ENCODE measurements around the gene CORO1C. TPM values are rescaled to one million over a fixed set of nuclear protein-coding genes. Genes with fewer than 3 reads are reported as not detected.
A peak's percentile ranks its signal among the peaks of the same experiment; 100 is the strongest.

The CORO1C gene
- total and polyA plus RNA-seq, 9 of the 15 experiments (the other 6 are each of a cell fraction or from before 2014, with no cell fraction given): 55.2 to 280 (median 150) TPM

DNA sequence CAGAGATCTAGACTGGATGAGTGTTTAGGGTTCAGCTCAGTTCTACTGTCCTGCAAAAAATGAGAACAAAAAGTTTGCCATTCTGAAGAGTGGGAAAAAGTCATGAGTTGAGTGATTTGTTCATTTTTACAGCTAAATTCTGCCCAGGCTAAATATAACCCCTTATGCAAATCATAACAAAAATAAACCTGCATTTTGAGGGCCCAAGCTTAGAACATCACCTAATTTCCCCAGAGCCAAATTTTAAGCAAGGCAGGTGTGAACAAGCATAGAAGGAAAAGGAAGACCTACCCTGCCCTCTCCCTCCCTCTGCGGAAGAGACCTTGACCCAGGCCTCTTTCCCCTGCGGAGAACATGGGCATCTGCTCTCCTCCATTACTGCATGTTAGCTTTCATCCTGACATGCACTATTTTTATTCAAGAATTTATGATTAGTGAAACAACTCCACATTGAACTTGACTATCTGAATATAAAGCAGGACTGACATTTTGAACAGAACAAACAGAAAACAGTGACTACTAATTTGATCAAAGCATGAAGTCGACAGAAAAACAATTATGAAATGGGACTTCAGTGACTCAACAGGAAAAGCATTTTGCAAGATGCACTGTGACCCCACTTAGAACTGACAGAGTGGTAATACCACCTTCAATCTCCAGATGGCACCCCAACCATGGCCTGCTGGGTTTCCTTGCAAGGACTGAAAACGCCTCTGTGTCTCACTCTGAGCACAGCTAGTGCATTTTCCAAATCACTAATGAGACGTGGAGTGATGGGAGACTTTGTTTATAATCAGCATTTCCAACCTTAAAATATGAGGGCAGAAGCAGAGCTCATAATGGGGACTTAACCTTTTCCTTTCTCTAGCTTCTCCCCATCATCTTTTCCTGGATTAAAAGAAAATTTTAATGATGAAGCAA is 66.7 kb downstream of the CORO1C start (continued):
- TF ChIP-seq PYGO2 (tag; IDR thresholded peaks at IDR 0.05) (no peak), THAP7 (CRISPR knock-in tag; IDR thresholded peaks at IDR 0.05) (no peak), SMAD2 (IDR thresholded peaks at IDR 0.05; ENCODE audit: low read depth, low read length) (no peak), MECOM (CRISPR knock-in tag; IDR thresholded peaks at IDR 0.05) (no peak), JUN (IDR thresholded peaks at IDR 0.05; ENCODE audit: borderline replicate concordance, low read depth, low read length) (0 out of 2 replicates have a peak, but pooled peaks have one; percentile 60), JUN (CRISPR knock-in tag; IDR thresholded peaks at IDR 0.05; ENCODE audit: borderline replicate concordance) (no peak), ZNF280B (CRISPR knock-in tag; IDR thresholded peaks at IDR 0.05) (no peak), E2F5 (CRISPR knock-in tag; IDR thresholded peaks at IDR 0.05) (no peak), ZNF318 (IDR thresholded peaks at IDR 0.05; ENCODE audit: borderline replicate concordance in 1 of 2, low read depth in 1 of 2) (no peak)
- TF ChIP-seq, protein P1, sequence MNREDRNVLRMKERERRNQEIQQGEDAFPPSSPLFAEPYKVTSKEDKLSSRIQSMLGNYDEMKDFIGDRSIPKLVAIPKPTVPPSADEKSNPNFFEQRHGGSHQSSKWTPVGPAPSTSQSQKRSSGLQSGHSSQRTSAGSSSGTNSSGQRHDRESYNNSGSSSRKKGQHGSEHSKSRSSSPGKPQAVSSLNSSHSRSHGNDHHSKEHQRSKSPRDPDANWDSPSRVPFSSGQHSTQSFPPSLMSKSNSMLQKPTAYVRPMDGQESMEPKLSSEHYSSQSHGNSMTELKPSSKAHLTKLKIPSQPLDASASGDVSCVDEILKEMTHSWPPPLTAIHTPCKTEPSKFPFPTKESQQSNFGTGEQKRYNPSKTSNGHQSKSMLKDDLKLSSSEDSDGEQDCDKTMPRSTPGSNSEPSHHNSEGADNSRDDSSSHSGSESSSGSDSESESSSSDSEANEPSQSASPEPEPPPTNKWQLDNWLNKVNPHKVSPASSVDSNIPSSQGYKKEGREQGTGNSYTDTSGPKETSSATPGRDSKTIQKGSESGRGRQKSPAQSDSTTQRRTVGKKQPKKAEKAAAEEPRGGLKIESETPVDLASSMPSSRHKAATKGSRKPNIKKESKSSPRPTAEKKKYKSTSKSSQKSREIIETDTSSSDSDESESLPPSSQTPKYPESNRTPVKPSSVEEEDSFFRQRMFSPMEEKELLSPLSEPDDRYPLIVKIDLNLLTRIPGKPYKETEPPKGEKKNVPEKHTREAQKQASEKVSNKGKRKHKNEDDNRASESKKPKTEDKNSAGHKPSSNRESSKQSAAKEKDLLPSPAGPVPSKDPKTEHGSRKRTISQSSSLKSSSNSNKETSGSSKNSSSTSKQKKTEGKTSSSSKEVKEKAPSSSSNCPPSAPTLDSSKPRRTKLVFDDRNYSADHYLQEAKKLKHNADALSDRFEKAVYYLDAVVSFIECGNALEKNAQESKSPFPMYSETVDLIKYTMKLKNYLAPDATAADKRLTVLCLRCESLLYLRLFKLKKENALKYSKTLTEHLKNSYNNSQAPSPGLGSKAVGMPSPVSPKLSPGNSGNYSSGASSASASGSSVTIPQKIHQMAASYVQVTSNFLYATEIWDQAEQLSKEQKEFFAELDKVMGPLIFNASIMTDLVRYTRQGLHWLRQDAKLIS (CRISPR knock-in tag; IDR thresholded peaks at IDR 0.05): no peak
